Adrenal gland (tissue), 12 donors: Measurements from ENCODE around the gene ODAD4. TPM values are rescaled to one million over a fixed set of nuclear protein-coding genes. Genes with fewer than 3 reads are reported as not detected.
A peak's percentile ranks its signal among the peaks of the same experiment; 100 is the strongest.
"Not testable (repeated sequence)": the region's sequence is repeated elsewhere in the genome, so short reads cannot be mapped to it uniquely, and the experiment has no call there.

ENCODE experiments used
- DNase-seq, 7 donors: peaks; one replicate each; pipeline ENCODE4 v3.0.0-alpha.2; 2019 to 2020
- H3K27ac ChIP-seq, 5 donors: fragments of 200-600 bp; sonication (generic) in 4 of 5; 1 replicate in 3 of 5; 2 replicates in 2 of 5; pipeline versions ENCODE4 v1.5.1 to v1.8.0; 2016 to 2020; ENCODE audit warnings: mild to moderate bottlenecking in 1 of 5
- H3K27me3 ChIP-seq: fragments of 200-600 bp; 2 replicates; pipeline ENCODE4 v1.8.0; 2021
- H3K36me3 ChIP-seq, 2 donors: fragments of 200-600 bp; replicated peaks in 1 of 2; 1 replicate in 1 of 2; 2 replicates in 1 of 2; pipeline versions ENCODE4 v1.5.1 to v1.8.0; 2018 to 2022
- H3K4me1 ChIP-seq, 2 donors: fragments of 200-600 bp; replicated peaks in 1 of 2; 1 replicate in 1 of 2; 2 replicates in 1 of 2; pipeline versions ENCODE4 v1.5.1 to v1.8.0; 2018 to 2021
- H3K4me3 ChIP-seq, 4 donors: fragments of 200-600 bp; sonication (generic) in 3 of 4; one replicate each; pipeline ENCODE4 v1.5.1; 2016 to 2018
- H3K9me3 ChIP-seq, 3 donors: fragments of 200-600 bp; sonication (generic) in 1 of 3; replicated peaks in 1 of 3; 1 replicate in 2 of 3; 2 replicates in 1 of 3; pipeline versions ENCODE4 v1.5.1 to v1.8.0; 2016 to 2021
- POLR2A ChIP-seq, 2 donors: fragments of 450-650 bp; IDR thresholded peaks; one replicate each; pipeline ENCODE4 v1.6.1; 2017; ENCODE audit warnings: antibody characterized with exemption in 2 of 2, mild to moderate bottlenecking in 2 of 2, moderate library complexity in 1 of 2
- WGBS, 4 donors: extraction: QIAGEN DNeasy Blood & Tissue Kit in 2 of 4; methylation state at CpG; one replicate each; pipeline versions ENCODE4 v1.1.5 to v1.1.7; 2013 to 2017; 5-methylcytosine and 5-hydroxymethylcytosine counted together
- intact Hi-C, 2 donors: fragments of 100-400 bp; cut with DNase I; formaldehyde crosslinking; loops; one replicate each; pipeline versions ENCODE4 v1.14.1 to v1.15.0; 2022 to 2023
- polyA plus RNA-seq, 3 donors: library from polyadenylated mRNA; stranded (reverse); fragments of 200-250 nt in 2 of 3; fragments of 350-450 nt in 1 of 3; fragmentation: Illumina TruSeq in 1 of 3; extraction: RNeasy Lipid Tissue Mini Kit (QIAGEN cat#74804) in 1 of 3; gene quantifications; one replicate each; pipeline ENCODE4 v1.2.3, GENCODE V29; 2013 to 2014
- total RNA-seq, 9 donors: library from RNA; depleted of rRNA in 4 of 9; stranded (reverse); fragments of >200 nt in 4 of 9; fragments of 120-200 nt in 1 of 9; fragmentation: NEBNext Ultra II Directional in 1 of 9; extraction: Animal tissue kit (Norgen Biotek cat#: 25700) in 1 of 9; gene quantifications; one replicate each; pipeline versions ENCODE4 v1.1.0 to v1.2.4, GENCODE V29; 2013 to 2023
- TF ChIP-seq, protein P1 (sequence below), 6 experiments: fragments of 450-650 bp in 4 of 6; fragments of 200-600 bp in 2 of 6; sonication (generic) in 1 of 6; IDR thresholded peaks; 1 replicate in 5 of 6; 2 replicates in 1 of 6; pipeline versions ENCODE4 v1.5.1 to v1.8.0; 2016 to 2021; ENCODE audit warnings: antibody characterized with exemption in 6 of 6, mild to moderate bottlenecking in 2 of 6, moderate library complexity in 1 of 6
- donor health status: healthy with polysubstance abuse.
- donor health status: Bipolar disorder and iron deficiency.
- donor health status: DM: yes; HTN: yes; CAD: no.
- donor health status: DM: no; HTN: no; CAD: no.
- donor health status: DM: no; HTN: no; CAD: no.
- donor health status: DM: yes; HTN: yes; CAD: no.

ODAD4 gene
- total and polyA plus RNA-seq, 12 donors = 0.39 to 3.5 (median 0.61) TPM; not detected in 1

DNA sequence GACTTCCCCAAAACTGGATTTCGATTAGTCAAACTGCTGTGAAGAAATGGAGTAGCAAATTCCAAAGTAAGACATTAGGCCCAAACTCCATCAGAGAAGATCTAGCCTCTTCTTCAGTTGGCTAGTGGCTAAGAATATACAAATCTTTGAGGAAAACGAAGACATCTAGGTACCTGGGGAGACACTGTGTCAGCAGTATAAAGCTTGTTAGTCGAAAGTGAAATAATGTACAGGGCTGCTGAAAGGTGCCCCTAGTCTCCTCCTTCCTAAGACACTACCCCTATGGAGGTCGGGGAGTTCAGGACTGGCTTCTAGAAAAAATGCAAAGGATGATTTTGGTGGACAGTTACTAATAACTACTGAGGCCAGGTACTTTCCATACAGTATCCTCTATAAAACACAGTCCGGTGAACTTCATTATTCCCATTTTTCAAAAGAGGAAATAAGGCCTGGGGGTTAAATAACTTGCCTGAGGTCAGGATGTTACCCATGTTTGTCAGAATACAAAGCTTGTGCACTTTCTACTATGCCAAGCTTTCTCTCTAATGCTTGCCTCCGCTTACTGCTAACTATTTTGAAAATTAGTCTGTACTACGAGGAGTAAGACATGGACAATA is 71.9 kb downstream of the ODAD4 start:
- no peak for DNase-seq
- H3K36me3 ChIP-seq = peaks cover 0 to 45% of the 10 kb centered on the region in 2 donors
- whole genome bisulfite sequencing, 4 donors = 83 to 89% (median 87%) methylated on average over 7 of the region's 7 CpGs
- H3K4me1 ChIP-seq = peaks cover 0 to 46% of the 10 kb centered on the region in 2 donors
- TF ChIP-seq, protein P1, sequence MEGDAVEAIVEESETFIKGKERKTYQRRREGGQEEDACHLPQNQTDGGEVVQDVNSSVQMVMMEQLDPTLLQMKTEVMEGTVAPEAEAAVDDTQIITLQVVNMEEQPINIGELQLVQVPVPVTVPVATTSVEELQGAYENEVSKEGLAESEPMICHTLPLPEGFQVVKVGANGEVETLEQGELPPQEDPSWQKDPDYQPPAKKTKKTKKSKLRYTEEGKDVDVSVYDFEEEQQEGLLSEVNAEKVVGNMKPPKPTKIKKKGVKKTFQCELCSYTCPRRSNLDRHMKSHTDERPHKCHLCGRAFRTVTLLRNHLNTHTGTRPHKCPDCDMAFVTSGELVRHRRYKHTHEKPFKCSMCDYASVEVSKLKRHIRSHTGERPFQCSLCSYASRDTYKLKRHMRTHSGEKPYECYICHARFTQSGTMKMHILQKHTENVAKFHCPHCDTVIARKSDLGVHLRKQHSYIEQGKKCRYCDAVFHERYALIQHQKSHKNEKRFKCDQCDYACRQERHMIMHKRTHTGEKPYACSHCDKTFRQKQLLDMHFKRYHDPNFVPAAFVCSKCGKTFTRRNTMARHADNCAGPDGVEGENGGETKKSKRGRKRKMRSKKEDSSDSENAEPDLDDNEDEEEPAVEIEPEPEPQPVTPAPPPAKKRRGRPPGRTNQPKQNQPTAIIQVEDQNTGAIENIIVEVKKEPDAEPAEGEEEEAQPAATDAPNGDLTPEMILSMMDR (IDR thresholded peaks at IDR 0.05) = no peak
- no peak for TF ChIP-seq POLR2A (IDR thresholded peaks at IDR 0.05)
- H3K4me3 ChIP-seq = no peak overlapping the region
- H3K27ac ChIP-seq = no peak overlapping the region
- intact Hi-C loops = no loop called here
- no peaks in the 10 kb centered on the region for H3K27me3 ChIP-seq
- H3K9me3 ChIP-seq = no peaks in the 10 kb centered on the region

DNA sequence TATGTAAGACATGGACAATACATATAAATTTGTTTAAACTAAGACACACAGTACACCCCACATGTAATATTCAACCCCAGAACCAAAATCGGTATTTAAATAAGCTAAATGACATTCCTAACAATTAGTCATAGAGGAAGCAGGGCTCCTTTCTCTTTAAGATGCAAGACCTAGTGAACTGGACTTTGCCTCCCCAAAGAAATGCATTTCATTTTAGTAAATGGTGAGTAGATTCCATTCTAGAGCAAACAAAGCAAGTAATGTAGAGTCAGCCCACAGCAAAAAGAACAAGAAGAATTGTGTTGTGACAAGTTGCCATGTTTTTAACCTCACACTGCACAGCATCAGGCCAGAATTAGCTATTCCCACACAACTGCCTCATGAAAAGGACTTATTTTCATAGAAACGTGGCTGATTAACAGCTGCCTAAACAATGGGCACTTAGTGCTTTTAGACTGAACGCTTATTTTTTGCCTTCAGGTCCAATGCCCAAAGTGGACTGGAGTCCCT is 72.4 kb downstream of the ODAD4 start:
- WGBS, 4 donors = 65 to 79% (median 73%) methylated on average over 3 of the region's 3 CpGs
- DNase-seq = no peak
- no peak for TF ChIP-seq POLR2A (IDR thresholded peaks at IDR 0.05)
- TF ChIP-seq, protein P1 (IDR thresholded peaks at IDR 0.05) = no peak
- H3K36me3 ChIP-seq = peaks cover 0 to 39% of the 10 kb centered on the region in 2 donors
- no peaks in the 10 kb centered on the region for H3K27me3 ChIP-seq
- no peak overlapping the region for H3K4me3 ChIP-seq
- intact Hi-C loops = no loop called here
- no peaks in the 10 kb centered on the region for H3K9me3 ChIP-seq
- H3K4me1 ChIP-seq = peaks cover 0 to 51% of the 10 kb centered on the region in 2 donors
- no peak overlapping the region for H3K27ac ChIP-seq

DNA sequence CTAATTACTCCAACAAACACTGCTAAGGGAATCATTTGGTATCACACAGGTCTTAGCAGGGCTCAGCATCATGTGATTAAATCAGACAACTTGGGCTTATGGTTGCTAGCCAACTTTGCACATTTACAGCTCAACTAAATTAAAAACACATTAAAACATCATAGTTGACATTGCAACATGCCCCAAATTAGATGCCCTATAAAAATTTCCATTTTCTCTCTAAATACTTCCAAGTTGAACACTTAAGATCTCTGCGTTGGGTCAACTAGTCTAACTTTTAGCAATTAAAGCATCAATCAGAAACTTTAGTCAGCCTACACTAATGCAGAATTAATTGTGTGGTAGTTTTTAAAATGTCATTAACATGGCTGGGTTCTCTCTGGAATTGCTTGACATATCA is 74.7 kb downstream of the ODAD4 start:
- no peaks in the 10 kb centered on the region for H3K27me3 ChIP-seq
- 87 to 91% (median 89%) methylated on average over 1 of the region's 1 CpG for WGBS, 4 donors
- no peaks in the 10 kb centered on the region for H3K9me3 ChIP-seq
- no peak overlapping the region for H3K27ac ChIP-seq
- TF ChIP-seq POLR2A (IDR thresholded peaks at IDR 0.05) = no peak
- TF ChIP-seq, protein P1 (IDR thresholded peaks at IDR 0.05) = no peak
- H3K4me1 ChIP-seq = peaks cover 0 to 53% of the 10 kb centered on the region in 2 donors
- H3K36me3 ChIP-seq = peaks cover 0 to 16% of the 10 kb centered on the region in 2 donors
- intact Hi-C loops = no loop called here
- H3K4me3 ChIP-seq = no peak overlapping the region
- no peak for DNase-seq

DNA sequence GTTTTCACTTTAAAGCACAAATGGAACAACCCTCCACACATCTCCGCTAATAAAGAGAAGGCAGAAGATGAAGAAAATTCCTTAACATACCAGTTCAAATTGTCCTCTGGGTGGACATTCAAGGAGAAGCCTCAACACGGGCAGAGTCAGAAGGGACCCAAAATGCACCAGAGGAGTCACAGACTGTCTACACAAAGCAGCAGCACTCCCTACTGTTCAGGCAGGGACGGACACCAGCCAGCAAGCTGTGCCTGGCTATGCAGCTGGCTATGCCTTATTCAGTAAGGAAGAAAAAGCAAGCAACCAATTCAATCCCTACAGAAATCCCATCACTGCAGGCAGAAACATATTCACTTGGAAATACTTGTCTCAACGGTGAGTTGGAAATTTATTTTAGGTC is 78.8 kb downstream of the ODAD4 start:
- Histone ChIP-seq H3K9me3 (no peaks in the 10 kb centered on the region), H3K4me1 (peaks cover 0 to 73% of the 10 kb centered on the region in 2 donors), H3K27me3 (no peaks in the 10 kb centered on the region), H3K4me3 (no peak overlapping the region), H3K27ac (no peak overlapping the region), H3K36me3 (no peaks in the 10 kb centered on the region)
- no peak for TF ChIP-seq POLR2A (IDR thresholded peaks at IDR 0.05)
- TF ChIP-seq, protein P1 (IDR thresholded peaks at IDR 0.05) = peak in 3 of 6 experiments; percentile 9 to 18 (median 15)
- WGBS, 4 donors = 69 to 76% (median 73%) methylated on average over 4 of the region's 4 CpGs
- peak in 2 of 7 donors; percentile 19 to 22 for DNase-seq
- intact Hi-C loops = no loop called here

DNA sequence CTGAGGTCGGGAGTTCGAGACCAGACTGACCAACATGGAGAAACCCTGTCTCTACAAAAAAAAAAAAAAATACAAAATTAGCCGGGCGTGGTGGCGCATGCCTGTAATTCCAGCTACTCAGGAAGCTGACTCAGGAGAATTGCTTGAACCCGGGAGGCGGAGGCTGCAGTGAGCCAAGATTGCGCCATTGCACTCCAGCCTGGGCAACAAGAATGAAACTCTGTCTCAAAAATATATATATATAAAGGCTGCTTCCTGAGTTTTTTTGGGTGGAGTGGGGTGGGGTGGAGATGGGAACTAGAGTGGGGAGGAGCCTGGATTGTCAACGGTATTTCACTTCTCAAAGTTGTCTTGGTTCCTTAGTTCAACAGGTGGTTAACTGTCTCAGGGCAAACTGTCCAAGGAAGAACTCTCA is 79.9 kb downstream of the ODAD4 start:
- H3K27me3 ChIP-seq, H3K36me3 ChIP-seq, H3K4me3 ChIP-seq, intact Hi-C loops, H3K9me3 ChIP-seq: not testable (repeated sequence)
- H3K4me1 ChIP-seq = peaks cover 0 to 73% of the 10 kb centered on the region in 2 donors
- H3K27ac ChIP-seq = peak overlapping the region in 1 of 5 donors; percentile 14
- peak in 4 of 7 donors; percentile 13 to 64 (median 35) for DNase-seq
- 61 to 71% (median 63%) methylated on average over 9 of the region's 9 CpGs for WGBS, 4 donors
